GM12878 (cell line): ENCODE results near the gene SLC13A2. TPM values are rescaled to one million over a fixed set of nuclear protein-coding genes. Genes with fewer than 3 reads are reported as not detected.

Experiments
- ATAC-seq: fragments of 200-7000 bp; cut with Tn5 transposase; 3 replicates; pipeline ENCODE4 v1.9.1; 2020; ENCODE audit warnings: mild to moderate bottlenecking, moderate library complexity
- BruUV-seq: library from RNA; stranded (reverse); fragments of 400-500 nt; replicated peaks from 2 replicates; lab custom pipeline; 2021; lab: Mats Ljungman, UMichigan
- CTCF ChIA-PET: fragments of 300-600 bp; sonication (Branson Sonifier 250); formaldehyde crosslinking; extraction: SDS; loops from one replicate; lab custom pipeline; 2021; ENCODE audit warnings: inconsistent platforms; lab: Yijun Ruan, JAX
- POLR2A ChIA-PET: fragments of 350-600 bp; formaldehyde crosslinking; extraction: SDS; loops from one replicate; lab custom pipeline; 2021; ENCODE audit warnings: inconsistent platforms; lab: Charles Lee
- RAD21 ChIA-PET: fragments of 300-600 bp; sonication (Branson Sonifier 250); formaldehyde crosslinking; loops from one replicate; lab custom pipeline; 2023; ENCODE audit warnings: antibody characterized with exemption; ENCODE audit not compliant: unreplicated experiment; lab: Charles Lee
- SMC1A ChIA-PET: fragments of 300-600 bp; sonication (Branson Sonifier 250); formaldehyde crosslinking; loops from one replicate; lab custom pipeline; 2023; ENCODE audit not compliant: unreplicated experiment, uncharacterized antibody; lab: Charles Lee
- DNase-seq: peaks from one replicate; pipeline ENCODE4 v3.0.0-alpha.2; 2011; ENCODE audit warnings: low read depth, low spot score
- FAIRE-seq: peaks from 3 replicates; lab custom pipeline; 2011; peaks lifted over from hg19 to GRCh38; lab: Jason Lieb, UNC
- H2AFZ ChIP-seq: 2 replicates; pipeline ENCODE4 v1.6.0; 2011; ENCODE audit warnings: low read depth, low read length, control low read depth; ENCODE audit not compliant: control insufficient read depth
- H3K27ac ChIP-seq: 2 replicates; pipeline ENCODE4 v1.5.1; 2011; ENCODE audit warnings: control low read depth; ENCODE audit not compliant: control insufficient read depth, insufficient read depth
- H3K27me3 ChIP-seq, 2 experiments: replicated peaks in 1 of 2; 2 replicates each; pipeline versions ENCODE4 v1.6.0 to v1.6.1; 2011; ENCODE audit warnings: low read length in 1 of 2; ENCODE audit not compliant: control insufficient read depth in 2 of 2, insufficient read depth in 2 of 2
- H3K36me3 ChIP-seq, 2 experiments: 2 replicates each; pipeline ENCODE4 v1.5.1; 2011; ENCODE audit warnings: low read length in 1 of 2; ENCODE audit not compliant: control insufficient read depth in 2 of 2, insufficient read depth in 2 of 2
- H3K4me1 ChIP-seq: 2 replicates; pipeline ENCODE4 v1.6.1; 2011; ENCODE audit warnings: mild to moderate bottlenecking, low read length, moderate library complexity, mixed read lengths; ENCODE audit not compliant: control insufficient read depth, insufficient read depth
- H3K4me2 ChIP-seq: 2 replicates; pipeline ENCODE4 v1.6.0; 2011; ENCODE audit warnings: control low read depth; ENCODE audit not compliant: control insufficient read depth, insufficient read depth
- H3K4me3 ChIP-seq: fragments of 200-600 bp; sonication (generic); 2 replicates; pipeline ENCODE4 v1.5.1; 2016
- H3K79me2 ChIP-seq: 2 replicates; pipeline ENCODE4 v1.6.0; 2011; ENCODE audit warnings: low read length; ENCODE audit not compliant: control insufficient read depth, insufficient read depth
- H3K9ac ChIP-seq: 2 replicates; pipeline ENCODE4 v1.8.0; 2011; ENCODE audit warnings: low read length, control low read depth, mixed read lengths; ENCODE audit not compliant: control insufficient read depth, insufficient read depth
- H3K9me3 ChIP-seq: replicated peaks from 3 replicates; pipeline ENCODE4 v1.5.1; 2011; ENCODE audit warnings: mild to moderate bottlenecking, low read length; ENCODE audit not compliant: control insufficient read depth, insufficient read depth
- H4K20me1 ChIP-seq: 2 replicates; pipeline ENCODE4 v1.6.0; 2011; ENCODE audit not compliant: control insufficient read depth, insufficient read depth
- CHD4 ChIP-seq: fragments of 200-600 bp; sonication (generic); IDR thresholded peaks from 2 replicates; pipeline ENCODE4 v1.6.1; 2016; ENCODE audit warnings: mild to moderate bottlenecking
- HDAC2 ChIP-seq: fragments of 200-600 bp; sonication (generic); IDR thresholded peaks from 2 replicates; pipeline ENCODE4 v1.6.1; 2017
- HDAC6 ChIP-seq: fragments of 200-600 bp; sonication (generic); IDR thresholded peaks from one replicate; pipeline ENCODE4 v1.8.0; 2017; ENCODE audit warnings: antibody characterized with exemption; ENCODE audit not compliant: unreplicated experiment
- MEF2A ChIP-seq: IDR thresholded peaks from 2 replicates; pipeline ENCODE4 v1.6.1; 2011; ENCODE audit warnings: low read depth, mild to moderate bottlenecking, low read length, moderate library complexity; ENCODE audit not compliant: insufficient read depth
- NFIC ChIP-seq: IDR thresholded peaks from 2 replicates; pipeline ENCODE4 v1.6.1; 2012; ENCODE audit warnings: low read depth, mild to moderate bottlenecking, inconsistent platforms, low read length, moderate library complexity
- NFYB ChIP-seq: IDR thresholded peaks from 2 replicates; pipeline ENCODE4 v1.6.1; 2011; ENCODE audit warnings: low read depth, mild to moderate bottlenecking, low read length, improper control_type of control experiment, moderate library complexity; ENCODE audit not compliant: insufficient read depth
- NRF1 ChIP-seq: conservative IDR thresholded peaks from 2 replicates; pipeline ENCODE4 v1.6.1; 2011; ENCODE audit warnings: mild to moderate bottlenecking, low read depth, low read length, improper control_type of control experiment
- PML ChIP-seq: IDR thresholded peaks from 2 replicates; pipeline ENCODE4 v1.6.1; 2012; ENCODE audit warnings: low read length, inconsistent platforms
- RBBP5 ChIP-seq: fragments of 200-600 bp; sonication (generic); conservative IDR thresholded peaks from 2 replicates; pipeline ENCODE4 v1.6.1; 2016
- SREBF1 ChIP-seq: IDR thresholded peaks from 2 replicates; pipeline ENCODE4 v1.6.1; 2012; ENCODE audit warnings: mild to moderate bottlenecking, low read length
- SUZ12 ChIP-seq: fragments of 200-600 bp; sonication (generic); IDR thresholded peaks from one replicate; pipeline ENCODE4 v1.6.1; 2018; ENCODE audit warnings: antibody characterized with exemption, mild to moderate bottlenecking; ENCODE audit not compliant: unreplicated experiment
- TCF7 ChIP-seq: IDR thresholded peaks from 2 replicates; pipeline ENCODE4 v1.6.1; 2014; ENCODE audit warnings: antibody characterized with exemption, borderline replicate concordance
- ZBTB4 ChIP-seq: fragments of 450-650 bp; formaldehyde crosslinking; IDR thresholded peaks from 2 replicates; pipeline ENCODE4 v1.4.0; 2022; ENCODE audit warnings: mild to moderate bottlenecking, moderate library complexity
- ZZZ3 ChIP-seq: IDR thresholded peaks from 2 replicates; pipeline ENCODE4 v1.6.1; 2011; ENCODE audit warnings: low read depth; ENCODE audit not compliant: control insufficient read depth, insufficient read length
- WGBS: methylation state at CpG from one replicate; pipeline ENCODE4 v1.1.6; 2016; ENCODE audit warnings: low lambda C conversion rate; ENCODE audit not compliant: insufficient replicate concordance, insufficient coverage; ENCODE audit errors: missing lambda C conversion rate; 5-methylcytosine and 5-hydroxymethylcytosine counted together
- in situ Hi-C: fragments of 300-500 bp; cut with MboI; formaldehyde crosslinking; loops from 9 replicates; pipeline ENCODE4 v1.14.3; 2018; ENCODE audit warnings: mixed read lengths
- intact Hi-C: fragments of 100-400 bp; cut with micrococcal nuclease; formaldehyde crosslinking; loops from one replicate; pipeline ENCODE4 v1.14.2; 2022; ENCODE audit not compliant: unreplicated experiment
- polyA plus RNA-seq, 11 experiments: library from polyadenylated mRNA; depleted of rRNA in 4 of 11; unstranded in 6 of 11; stranded (reverse) in 5 of 11; fragments of >200 nt; fragmentation: Nextera tagmentation in 4 of 11; fragmentation: Illumina TruSeq in 1 of 11; extraction: Ambion mirVana in 4 of 11; extraction: Trizol in 1 of 11; gene quantifications; 1 replicate in 1 of 11; 2 replicates in 10 of 11; pipeline versions ENCODE4 v1.2.1 to v1.2.3, GENCODE V29; 2011 to 2016; ENCODE audit warnings: inconsistent platforms in 2 of 11, missing spikeins in 2 of 11, low read depth in 1 of 11
- total RNA-seq, 4 experiments: library from RNA; depleted of rRNA in 3 of 4; stranded (reverse); fragments of >200 nt in 3 of 4; fragmentation: Illumina TruSeq in 1 of 4; extraction: Trizol in 1 of 4; gene quantifications; 2 replicates each; pipeline versions ENCODE4 v1.2.1 to v1.2.3, GENCODE V29; 2013 to 2021
- TF ChIP-seq, protein P1 (sequence below): fragments of 450-650 bp; IDR thresholded peaks from 2 replicates; pipeline ENCODE4 v1.6.1; 2016; ENCODE audit warnings: mild to moderate bottlenecking
- TF ChIP-seq, protein P2 (sequence below): IDR thresholded peaks from 2 replicates; pipeline ENCODE4 v1.6.1; 2011; ENCODE audit warnings: low read depth, mild to moderate bottlenecking, low read length, moderate library complexity, borderline replicate concordance; ENCODE audit errors: extremely low read depth

Gene SLC13A2
- total and polyA plus RNA-seq, 10 of the 15 experiments (the other 5 are each of a cell fraction or from before 2014, with no cell fraction given) = 0.03 to 0.13 (median 0.05) TPM; not detected in 6

DNA sequence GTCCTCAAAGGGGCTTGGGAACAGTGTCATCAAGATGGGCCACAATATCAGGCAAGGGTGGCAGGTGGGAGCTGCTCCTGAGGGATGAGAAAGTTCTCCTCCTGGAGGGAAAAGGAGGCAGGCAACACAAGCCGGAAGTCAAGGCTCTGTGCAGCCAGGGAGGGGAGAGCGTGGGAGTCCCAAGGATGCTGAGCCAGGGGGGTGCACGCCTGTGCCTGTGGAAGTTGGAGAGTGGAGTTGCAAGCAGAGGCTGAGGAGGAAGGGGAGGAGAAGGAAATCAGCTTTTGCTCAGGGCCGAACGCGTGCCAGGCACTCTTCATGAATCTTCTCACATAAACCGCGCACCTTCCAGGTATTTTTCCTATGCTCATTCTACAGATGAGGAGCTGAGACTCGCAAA lies 7.4 kb upstream of the SLC13A2 start (continued):
- no peak for TF ChIP-seq CHD4
- no peak for TF ChIP-seq MEF2A
- TF ChIP-seq NFIC = no peak
- TF ChIP-seq ZBTB4 (CRISPR knock-in tag) = no peak
- TF ChIP-seq HDAC6 = no peak
- TF ChIP-seq, all 136 proteins: peak for 0

- Histone ChIP-seq H3K9me3 (no peaks in the 10 kb centered on the region), H3K36me3 (no peaks in the 10 kb centered on the region), H4K20me1 (0 out of 2 replicates have a peak, but pooled peaks cover 3% of the 10 kb centered on the region), H3K4me1 (peaks cover 29% of the 10 kb centered on the region), H3K9ac (no peak overlapping the region), H2AFZ (no peak overlapping the region), H3K79me2 (no peaks in the 10 kb centered on the region), H3K27me3 (no peaks in the 10 kb centered on the region), H3K4me3 (no peak overlapping the region), H3K4me2 (no peak overlapping the region), H3K27ac (no peak overlapping the region)
- no peak for TF ChIP-seq ZZZ3
- no peak for TF ChIP-seq NRF1
- no peak for TF ChIP-seq NFYB
- TF ChIP-seq, protein P1, sequence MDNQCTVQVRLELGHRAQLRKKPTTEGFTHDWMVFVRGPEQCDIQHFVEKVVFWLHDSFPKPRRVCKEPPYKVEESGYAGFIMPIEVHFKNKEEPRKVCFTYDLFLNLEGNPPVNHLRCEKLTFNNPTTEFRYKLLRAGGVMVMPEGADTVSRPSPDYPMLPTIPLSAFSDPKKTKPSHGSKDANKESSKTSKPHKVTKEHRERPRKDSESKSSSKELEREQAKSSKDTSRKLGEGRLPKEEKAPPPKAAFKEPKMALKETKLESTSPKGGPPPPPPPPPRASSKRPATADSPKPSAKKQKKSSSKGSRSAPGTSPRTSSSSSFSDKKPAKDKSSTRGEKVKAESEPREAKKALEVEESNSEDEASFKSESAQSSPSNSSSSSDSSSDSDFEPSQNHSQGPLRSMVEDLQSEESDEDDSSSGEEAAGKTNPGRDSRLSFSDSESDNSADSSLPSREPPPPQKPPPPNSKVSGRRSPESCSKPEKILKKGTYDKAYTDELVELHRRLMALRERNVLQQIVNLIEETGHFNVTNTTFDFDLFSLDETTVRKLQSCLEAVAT = no peak
- TF ChIP-seq RBBP5 = no peak
- no peak for TF ChIP-seq SREBF1
- no peak for TF ChIP-seq SUZ12
- TF ChIP-seq, protein P2, sequence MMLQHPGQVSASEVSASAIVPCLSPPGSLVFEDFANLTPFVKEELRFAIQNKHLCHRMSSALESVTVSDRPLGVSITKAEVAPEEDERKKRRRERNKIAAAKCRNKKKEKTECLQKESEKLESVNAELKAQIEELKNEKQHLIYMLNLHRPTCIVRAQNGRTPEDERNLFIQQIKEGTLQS = no peak
- no peak for TF ChIP-seq HDAC2
- TF ChIP-seq PML = no peak
- TF ChIP-seq TCF7 = no peak
- ATAC-seq (no peak), DNase-seq (no peak), FAIRE-seq (no peak)
- ChIA-PET RAD21 (no interaction called here), POLR2A (no interaction called here), CTCF (no interaction called here), SMC1A (no interaction called here)
- no TSS peak for BruUV-seq
- intact Hi-C loops = no loop called here
- WGBS = 61% methylated on average over 5 of the region's 5 CpGs
- in situ Hi-C loops = no loop called here
These were observed 6.9 kb upstream of the SLC13A2 start for GRCh38 chr17:28466521-28467048.
